IMR-90 (cell line): ENCODE measurements around the gene DNTTIP2. TPM values are rescaled to one million over a fixed set of nuclear protein-coding genes. Genes with fewer than 3 reads are reported as not detected.

Experiments used
- ATAC-seq: fragments of 200-7000 bp; cut with Tn5 transposase; 2 replicates; pipeline ENCODE4 v1.9.1; 2020; ENCODE audit warnings: low read depth, mild to moderate bottlenecking, moderate library complexity
- BruUV-seq: library from RNA; stranded (reverse); fragments of 400-500 nt; replicated peaks from 2 replicates; lab custom pipeline; 2021; lab: Mats Ljungman, UMichigan
- CTCF ChIA-PET: fragments of 300-600 bp; formaldehyde crosslinking; extraction: SDS; loops from one replicate; lab custom pipeline; 2021; ENCODE audit warnings: antibody characterized with exemption; lab: Yijun Ruan, JAX
- POLR2A ChIA-PET: fragments of 300-600 bp; sonication (Branson Sonifier 250); formaldehyde crosslinking; loops from one replicate; lab custom pipeline; 2022; ENCODE audit warnings: antibody characterized with exemption; ENCODE audit not compliant: unreplicated experiment; lab: Charles Lee
- DNase-seq: peaks from one replicate; pipeline ENCODE4 v3.0.0; 2013
- H2AFZ ChIP-seq: replicated peaks from 2 replicates; pipeline ENCODE3; 2013; ENCODE audit warnings: low read length, mild to moderate bottlenecking; ENCODE audit not compliant: poor library complexity
- H2AK5ac ChIP-seq: 2 replicates; pipeline ENCODE4 v1.6.1; 2013; ENCODE audit warnings: low read depth, low read length, inconsistent platforms
- H2AK9ac ChIP-seq: replicated peaks from 2 replicates; pipeline ENCODE3; 2013; ENCODE audit warnings: mild to moderate bottlenecking, low read depth, low read length, moderate library complexity; ENCODE audit not compliant: poor library complexity
- H2BK120ac ChIP-seq: 2 replicates; pipeline ENCODE4 v1.6.1; 2013; ENCODE audit warnings: low read depth, low read length, inconsistent platforms
- H2BK15ac ChIP-seq: 3 replicates; pipeline ENCODE4 v1.6.1; 2013; ENCODE audit warnings: low read depth, low read length, inconsistent platforms
- H2BK20ac ChIP-seq: 2 replicates; pipeline ENCODE4 v1.6.1; 2013; ENCODE audit warnings: low read depth, mild to moderate bottlenecking, inconsistent platforms, low read length, moderate library complexity
- H2BK5ac ChIP-seq: 2 replicates; pipeline ENCODE4 v1.6.1; 2013; ENCODE audit warnings: mild to moderate bottlenecking, low read depth, low read length, inconsistent platforms; ENCODE audit not compliant: poor library complexity, severe bottlenecking
- H3K14ac ChIP-seq: replicated peaks from 2 replicates; pipeline ENCODE4 v1.6.1; 2013; ENCODE audit warnings: low read depth, low read length, inconsistent platforms
- H3K18ac ChIP-seq: 2 replicates; pipeline ENCODE4 v1.6.1; 2013; ENCODE audit warnings: low read depth, low read length, control low read depth
- H3K23ac ChIP-seq: 2 replicates; pipeline ENCODE4 v1.6.1; 2013; ENCODE audit warnings: low read depth, low read length, inconsistent platforms
- H3K27ac ChIP-seq: 2 replicates; pipeline ENCODE4 v1.5.1; 2013; ENCODE audit warnings: mild to moderate bottlenecking, control low read depth, low read length; ENCODE audit not compliant: insufficient read depth
- H3K27me3 ChIP-seq: 2 replicates; pipeline ENCODE4 v1.6.1; 2013; ENCODE audit warnings: low read length; ENCODE audit not compliant: control insufficient read depth, insufficient read depth
- H3K36me3 ChIP-seq: 2 replicates; pipeline ENCODE4 v1.6.1; 2013; ENCODE audit warnings: low read length, mixed read lengths; ENCODE audit not compliant: control insufficient read depth, insufficient read depth
- H3K4ac ChIP-seq: 2 replicates; pipeline ENCODE4 v1.6.1; 2013; ENCODE audit warnings: low read depth, low read length, inconsistent platforms
- H3K4me1 ChIP-seq: 2 replicates; pipeline ENCODE4 v1.6.1; 2013; ENCODE audit warnings: low read length, mixed read lengths; ENCODE audit not compliant: control insufficient read depth, insufficient read depth
- H3K4me2 ChIP-seq: 2 replicates; pipeline ENCODE4 v1.6.1; 2013; ENCODE audit warnings: low read depth, mild to moderate bottlenecking, control low read depth, low read length, moderate library complexity
- H3K4me3 ChIP-seq: 2 replicates; pipeline ENCODE4 v1.5.1; 2013; ENCODE audit warnings: low read depth, mild to moderate bottlenecking, control low read depth, low read length, moderate library complexity; ENCODE audit not compliant: insufficient read depth
- H3K56ac ChIP-seq: 2 replicates; pipeline ENCODE4 v1.6.1; 2013; ENCODE audit warnings: low read length, inconsistent platforms; ENCODE audit not compliant: insufficient read depth; ENCODE audit errors: extremely low read depth
- H3K79me1 ChIP-seq, 2 experiments: 2 replicates each; pipeline ENCODE4 v1.6.1; 2013; ENCODE audit warnings: low read length in 2 of 2, inconsistent platforms in 1 of 2, low read depth in 1 of 2
- H3K9ac ChIP-seq: 2 replicates; pipeline ENCODE4 v1.6.1; 2013; ENCODE audit warnings: low read depth, low read length, control low read depth
- H3K9me1 ChIP-seq: 2 replicates; pipeline ENCODE4 v1.6.1; 2013; ENCODE audit warnings: low read length, inconsistent platforms; ENCODE audit not compliant: insufficient read depth
- H3K9me3 ChIP-seq: 2 replicates; pipeline ENCODE4 v1.6.1; 2013; ENCODE audit warnings: low read length; ENCODE audit not compliant: control insufficient read depth, insufficient read depth
- H4K20me1 ChIP-seq: 2 replicates; pipeline ENCODE4 v1.6.1; 2013; ENCODE audit warnings: low read length, inconsistent platforms; ENCODE audit not compliant: insufficient read depth
- H4K5ac ChIP-seq: 2 replicates; pipeline ENCODE4 v1.6.1; 2013; ENCODE audit warnings: mild to moderate bottlenecking, low read depth, low read length, control low read depth
- H4K8ac ChIP-seq, 2 experiments: 2 replicates each; pipeline ENCODE4 v1.6.1; 2013; ENCODE audit warnings: low read depth in 2 of 2, low read length in 2 of 2, control low read depth in 1 of 2, inconsistent platforms in 1 of 2
- H4K91ac ChIP-seq: 2 replicates; pipeline ENCODE4 v1.6.1; 2013; ENCODE audit warnings: low read depth, low read length, inconsistent platforms; ENCODE audit not compliant: insufficient read depth
- BHLHE40 ChIP-seq: fragments of 150-350 bp; IDR thresholded peaks from 2 replicates; pipeline ENCODE4 v1.6.1; 2016; ENCODE audit warnings: mild to moderate bottlenecking, low read depth, low read length
- CEBPB ChIP-seq: IDR thresholded peaks from 2 replicates; pipeline ENCODE4 v1.6.1; 2012; ENCODE audit warnings: low read depth, low read length, improper control_type of control experiment
- CHD1 ChIP-seq: IDR thresholded peaks from 2 replicates; pipeline ENCODE4 v1.6.1; 2012; ENCODE audit warnings: low read depth, low read length, improper control_type of control experiment
- MAZ ChIP-seq: IDR thresholded peaks from 2 replicates; pipeline ENCODE4 v1.6.1; 2012; ENCODE audit warnings: low read depth, mild to moderate bottlenecking, low read length, improper control_type of control experiment, moderate library complexity, borderline replicate concordance
- MXI1 ChIP-seq: IDR thresholded peaks from 2 replicates; pipeline ENCODE4 v1.6.1; 2012; ENCODE audit warnings: low read depth, mild to moderate bottlenecking, low read length, moderate library complexity, borderline replicate concordance
- NFE2L2 ChIP-seq: fragments of 150-350 bp; IDR thresholded peaks from 2 replicates; pipeline ENCODE4 v1.6.1; 2016; ENCODE audit warnings: low read depth, mild to moderate bottlenecking, low read length
- POLR2A ChIP-seq: IDR thresholded peaks from 2 replicates; pipeline ENCODE4 v1.6.1; 2012; ENCODE audit warnings: mild to moderate bottlenecking, low read depth, low read length
- RAD21 ChIP-seq: IDR thresholded peaks from 2 replicates; pipeline ENCODE4 v1.6.1; 2012; ENCODE audit warnings: low read length, improper control_type of control experiment
- RCOR1 ChIP-seq: IDR thresholded peaks from 2 replicates; pipeline ENCODE4 v1.6.1; 2012; ENCODE audit warnings: mild to moderate bottlenecking, low read length, improper control_type of control experiment; ENCODE audit not compliant: insufficient replicate concordance
- RFX5 ChIP-seq: IDR thresholded peaks from 2 replicates; pipeline ENCODE4 v1.8.0; 2012; ENCODE audit warnings: low read depth, mild to moderate bottlenecking, low read length, moderate library complexity
- SMC3 ChIP-seq: fragments of 150-350 bp; IDR thresholded peaks from 2 replicates; pipeline ENCODE4 v1.6.1; 2016; ENCODE audit warnings: low read depth, mild to moderate bottlenecking, antibody characterized with exemption, low read length, moderate library complexity
- WGBS, 2 experiments: methylation state at CpG; one replicate each; pipeline versions ENCODE4 v1.1.5 to v1.1.7; 2013; ENCODE audit warnings: missing lambda C conversion rate in 2 of 2; ENCODE audit not compliant: insufficient read length in 1 of 2; ENCODE audit errors: extremely low coverage in 2 of 2; 5-methylcytosine and 5-hydroxymethylcytosine counted together
- dilution Hi-C: fragments of 300-500 bp; cut with HindIII; formaldehyde crosslinking; loops from one replicate; pipeline ENCODE4 v1.14.3; 2018; ENCODE audit warnings: low sequenced_read_pairs; ENCODE audit not compliant: unreplicated experiment
- in situ Hi-C: fragments of 300-500 bp; cut with MboI; formaldehyde crosslinking; loops from 3 replicates; pipeline ENCODE4 v1.14.3; 2019; ENCODE audit warnings: low sequenced_read_pairs, inconsistent platforms, mixed read lengths
- intact Hi-C: fragments of 100-400 bp; cut with micrococcal nuclease; formaldehyde crosslinking; loops from 2 replicates; pipeline ENCODE4 v1.10.0; 2022
- polyA plus RNA-seq, 3 experiments: library from polyadenylated mRNA; depleted of rRNA; stranded (reverse); fragments of >200 nt; gene quantifications; 2 replicates each; pipeline ENCODE4 v1.2.3, GENCODE V29; 2012; ENCODE audit warnings: low replicate concordance in 1 of 3
- total RNA-seq: library from RNA; depleted of rRNA; stranded (reverse); fragments of >200 nt; gene quantifications from 2 replicates; pipeline ENCODE4 v1.2.3, GENCODE V29; 2012
- TF ChIP-seq, protein P1 (sequence below): conservative IDR thresholded peaks from 2 replicates; pipeline ENCODE4 v1.5.1; 2012; ENCODE audit warnings: mild to moderate bottlenecking, low read depth, low read length, improper control_type of control experiment
- TF ChIP-seq, protein P2 (sequence below): fragments of 150-350 bp; IDR thresholded peaks from 2 replicates; pipeline ENCODE4 v1.6.1; 2017; ENCODE audit warnings: mild to moderate bottlenecking, antibody characterized with exemption, low read length, low read depth
- TF ChIP-seq, protein P3 (sequence below): fragments of 150-350 bp; IDR thresholded peaks from 2 replicates; pipeline ENCODE4 v1.6.1; 2016; ENCODE audit warnings: low read depth, mild to moderate bottlenecking, low read length, moderate library complexity, borderline replicate concordance

DNTTIP2 gene
- total and polyA plus RNA-seq, 2 of the 4 experiments (the other 2 are of a cell fraction): 14.2 to 24.4 TPM

DNA sequence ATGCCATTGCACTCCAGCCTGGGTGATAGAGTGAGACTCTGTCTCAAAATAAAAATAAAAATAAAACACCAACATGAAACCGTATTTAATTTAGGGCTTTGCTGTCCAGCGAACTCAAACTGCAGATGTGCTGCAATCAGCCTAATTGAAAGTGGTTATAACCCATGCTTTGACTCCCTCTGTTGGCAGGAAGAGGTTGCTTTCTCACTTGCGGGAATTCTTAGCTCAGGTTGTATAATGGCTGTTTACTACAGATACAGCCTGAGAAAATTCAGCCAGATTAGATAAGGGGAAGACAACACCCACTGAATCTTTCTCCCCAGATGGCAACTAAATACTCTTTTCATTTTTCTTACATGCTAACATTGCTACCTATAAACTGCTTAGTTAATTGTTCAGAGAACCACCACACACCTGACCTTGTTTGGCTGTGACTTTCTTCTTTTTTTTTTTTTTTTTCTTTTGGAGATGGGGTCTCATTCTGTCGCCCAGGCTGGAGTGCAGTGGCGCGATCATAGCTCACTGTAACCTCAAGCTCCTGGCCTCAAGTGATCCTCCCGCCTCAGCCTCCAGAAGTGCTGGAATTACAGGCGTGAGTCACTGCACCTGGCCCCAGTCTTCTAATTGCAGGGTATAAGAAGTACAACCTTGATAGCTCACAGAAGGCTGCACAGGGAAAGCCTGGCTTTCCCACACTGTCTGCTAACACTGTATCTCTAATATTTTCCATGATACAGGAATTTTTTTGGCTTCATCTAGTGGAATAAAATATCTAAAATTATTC lies 34.6 kb downstream of the DNTTIP2 start:
- H3K4me3 ChIP-seq: no peak overlapping the region
- ChIA-PET CTCF (interaction anchor here (0.6 to 1.8 kb wide), 16 partner anchors 16 to 540 kb away, joined by 3 to 13 read pairs (median 3); no protein-coding TSS in a partner anchor), POLR2A (no interaction called here)
- in situ Hi-C loops: loop anchor here (5.0 kb wide), 1 partner anchor 397 kb away; the partner anchor contains the start of gene FNBP1L
- no peak overlapping the region for H3K23ac ChIP-seq
- no peak overlapping the region for H3K4ac ChIP-seq
- WGBS, 2 experiments: no CpG with 5 or more reads among the region's 8 CpGs
- H3K9me1 ChIP-seq: peaks cover 10% of the 10 kb centered on the region; the same call in 1 of the 2 replicates
- ATAC-seq (no peak), DNase-seq (peak; percentile 86)
- no peak overlapping the region for H2AFZ ChIP-seq
- no peak overlapping the region for H4K91ac ChIP-seq
- dilution Hi-C loops: no loop called here
- H2BK20ac ChIP-seq: no peak overlapping the region
- no peaks in the 10 kb centered on the region for H3K9me3 ChIP-seq
- H2BK5ac ChIP-seq: no peak overlapping the region
- no peak overlapping the region for H2BK120ac ChIP-seq
- no peak overlapping the region for H3K27ac ChIP-seq
- H3K14ac ChIP-seq: no peak overlapping the region
- peaks cover 6% of the 10 kb centered on the region for H3K4me1 ChIP-seq
- intact Hi-C loops: loop anchor here (1.0 to 5.0 kb wide), 3 partner anchors 163 to 497 kb away; partner anchors contain the start of genes BCAR3 and DR1
- no peak overlapping the region for H3K18ac ChIP-seq
- no peak overlapping the region for H4K8ac ChIP-seq
- no peak overlapping the region; the same call in 2 of the 3 replicates for H2BK15ac ChIP-seq
- no peak overlapping the region for H2AK9ac ChIP-seq
- peaks cover 6% of the 10 kb centered on the region; the same call in 1 of the 2 replicates for H4K20me1 ChIP-seq
- H2AK5ac ChIP-seq: no peak overlapping the region
- no peaks in the 10 kb centered on the region for H3K36me3 ChIP-seq
- no peak overlapping the region for H3K9ac ChIP-seq
- H3K56ac ChIP-seq: no peak overlapping the region
- no TSS peak for BruUV-seq
- H3K4me2 ChIP-seq: no peak overlapping the region
- no peaks in the 10 kb centered on the region for H3K79me1 ChIP-seq
- H4K5ac ChIP-seq: no peak overlapping the region
- H3K27me3 ChIP-seq: no peaks in the 10 kb centered on the region
- no peak for TF ChIP-seq CHD1
- no peak for TF ChIP-seq BHLHE40
- TF ChIP-seq RAD21: peak; percentile 93
- TF ChIP-seq SMC3: peak; percentile 85
- TF ChIP-seq, protein P1, sequence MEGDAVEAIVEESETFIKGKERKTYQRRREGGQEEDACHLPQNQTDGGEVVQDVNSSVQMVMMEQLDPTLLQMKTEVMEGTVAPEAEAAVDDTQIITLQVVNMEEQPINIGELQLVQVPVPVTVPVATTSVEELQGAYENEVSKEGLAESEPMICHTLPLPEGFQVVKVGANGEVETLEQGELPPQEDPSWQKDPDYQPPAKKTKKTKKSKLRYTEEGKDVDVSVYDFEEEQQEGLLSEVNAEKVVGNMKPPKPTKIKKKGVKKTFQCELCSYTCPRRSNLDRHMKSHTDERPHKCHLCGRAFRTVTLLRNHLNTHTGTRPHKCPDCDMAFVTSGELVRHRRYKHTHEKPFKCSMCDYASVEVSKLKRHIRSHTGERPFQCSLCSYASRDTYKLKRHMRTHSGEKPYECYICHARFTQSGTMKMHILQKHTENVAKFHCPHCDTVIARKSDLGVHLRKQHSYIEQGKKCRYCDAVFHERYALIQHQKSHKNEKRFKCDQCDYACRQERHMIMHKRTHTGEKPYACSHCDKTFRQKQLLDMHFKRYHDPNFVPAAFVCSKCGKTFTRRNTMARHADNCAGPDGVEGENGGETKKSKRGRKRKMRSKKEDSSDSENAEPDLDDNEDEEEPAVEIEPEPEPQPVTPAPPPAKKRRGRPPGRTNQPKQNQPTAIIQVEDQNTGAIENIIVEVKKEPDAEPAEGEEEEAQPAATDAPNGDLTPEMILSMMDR: peak; percentile 88
- no peak for TF ChIP-seq MXI1
- no peak for TF ChIP-seq POLR2A
- TF ChIP-seq MAZ: no peak
- TF ChIP-seq RFX5: peak; percentile 37; the same call in 1 of the 2 replicates
- peak; percentile 84 for TF ChIP-seq CEBPB
- no peak for TF ChIP-seq NFE2L2
- TF ChIP-seq, protein P2, sequence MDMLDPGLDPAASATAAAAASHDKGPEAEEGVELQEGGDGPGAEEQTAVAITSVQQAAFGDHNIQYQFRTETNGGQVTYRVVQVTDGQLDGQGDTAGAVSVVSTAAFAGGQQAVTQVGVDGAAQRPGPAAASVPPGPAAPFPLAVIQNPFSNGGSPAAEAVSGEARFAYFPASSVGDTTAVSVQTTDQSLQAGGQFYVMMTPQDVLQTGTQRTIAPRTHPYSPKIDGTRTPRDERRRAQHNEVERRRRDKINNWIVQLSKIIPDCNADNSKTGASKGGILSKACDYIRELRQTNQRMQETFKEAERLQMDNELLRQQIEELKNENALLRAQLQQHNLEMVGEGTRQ: no peak
- TF ChIP-seq RCOR1: no peak
- TF ChIP-seq, protein P3, sequence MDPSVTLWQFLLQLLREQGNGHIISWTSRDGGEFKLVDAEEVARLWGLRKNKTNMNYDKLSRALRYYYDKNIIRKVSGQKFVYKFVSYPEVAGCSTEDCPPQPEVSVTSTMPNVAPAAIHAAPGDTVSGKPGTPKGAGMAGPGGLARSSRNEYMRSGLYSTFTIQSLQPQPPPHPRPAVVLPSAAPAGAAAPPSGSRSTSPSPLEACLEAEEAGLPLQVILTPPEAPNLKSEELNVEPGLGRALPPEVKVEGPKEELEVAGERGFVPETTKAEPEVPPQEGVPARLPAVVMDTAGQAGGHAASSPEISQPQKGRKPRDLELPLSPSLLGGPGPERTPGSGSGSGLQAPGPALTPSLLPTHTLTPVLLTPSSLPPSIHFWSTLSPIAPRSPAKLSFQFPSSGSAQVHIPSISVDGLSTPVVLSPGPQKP: no peak
